Neutrophil (primary cell): ENCODE measurements around the gene PTPRN2.
"Not testable (repeated sequence)": the region's sequence is repeated elsewhere in the genome, so short reads cannot be mapped to it uniquely, and the experiment has no call there.

Experiments
- H3K27ac ChIP-seq: fragments of 200-600 bp; sonication (generic); 2 replicates; pipeline ENCODE4 v1.5.1; 2016; ENCODE audit warnings: mild to moderate bottlenecking, moderate library complexity
- H3K27me3 ChIP-seq: fragments of 200-600 bp; sonication (generic); 2 replicates; pipeline ENCODE4 v1.6.0; 2016; ENCODE audit warnings: mild to moderate bottlenecking
- H3K36me3 ChIP-seq: fragments of 200-600 bp; sonication (generic); 2 replicates; pipeline ENCODE4 v1.5.1; 2017
- H3K4me1 ChIP-seq, 2 experiments: fragments of 200-600 bp in 1 of 2; sonication (generic) in 1 of 2; 1 replicate in 1 of 2; 2 replicates in 1 of 2; pipeline versions ENCODE4 v1.5.1 to v1.6.1; 2013 to 2016; ENCODE audit warnings: low read depth in 1 of 2, low read length in 1 of 2, mild to moderate bottlenecking in 1 of 2, moderate library complexity in 1 of 2; ENCODE audit not compliant: control insufficient read depth in 1 of 2, insufficient read depth in 1 of 2
- H3K4me3 ChIP-seq, 2 experiments: fragments of 200-600 bp in 1 of 2; sonication (generic) in 1 of 2; 1 replicate in 1 of 2; 2 replicates in 1 of 2; pipeline ENCODE4 v1.5.1; 2013 to 2016; ENCODE audit warnings: low read depth in 1 of 2, low read length in 1 of 2, mild to moderate bottlenecking in 1 of 2, moderate library complexity in 1 of 2
- H3K9me3 ChIP-seq: fragments of 200-600 bp; sonication (generic); 2 replicates; pipeline ENCODE4 v1.5.1; 2016
- CTCF ChIP-seq: fragments of 200-600 bp; sonication (generic); IDR thresholded peaks from 2 replicates; pipeline ENCODE4 v1.5.1; 2016; ENCODE audit warnings: antibody characterized with exemption

The PTPRN2 gene

GRCh38 chr7:158355456-158356065 is 232.1 kb downstream of the PTPRN2 start:
- H3K9me3 ChIP-seq: no peaks in the 10 kb centered on the region
- H3K36me3 ChIP-seq: no peaks in the 10 kb centered on the region
- H3K27me3 ChIP-seq: no peaks in the 10 kb centered on the region
- H3K4me1 ChIP-seq: no peaks in the 10 kb centered on the region
- TF ChIP-seq CTCF: no peak
- H3K27ac ChIP-seq: no peak overlapping the region
- H3K4me3 ChIP-seq: no peak overlapping the region

- no peak for TF ChIP-seq CTCF
- Histone ChIP-seq H3K27me3 (no peaks in the 10 kb centered on the region), H3K4me3 (no peak overlapping the region), H3K9me3 (no peaks in the 10 kb centered on the region), H3K4me1 (no peaks in the 10 kb centered on the region), H3K36me3 (no peaks in the 10 kb centered on the region), H3K27ac (no peak overlapping the region)
Measured at GRCh38 chr7:158354861-158355260, 232.8 kb downstream of the PTPRN2 start.

GRCh38 chr7:158353606-158354570 is 233.7 kb downstream of the PTPRN2 start:
- H3K27me3 ChIP-seq: no peaks in the 10 kb centered on the region
- no peaks in the 10 kb centered on the region for H3K9me3 ChIP-seq
- H3K36me3 ChIP-seq: no peaks in the 10 kb centered on the region
- H3K4me1 ChIP-seq: no peaks in the 10 kb centered on the region
- H3K27ac ChIP-seq: no peak overlapping the region
- no peak for TF ChIP-seq CTCF
- H3K4me3 ChIP-seq: no peak overlapping the region

- H3K9me3 ChIP-seq, H3K36me3 ChIP-seq, H3K27ac ChIP-seq, H3K27me3 ChIP-seq, H3K4me1 ChIP-seq, H3K4me3 ChIP-seq: not testable (repeated sequence)
Measured at GRCh38 chr7:158351899-158352729, 235.5 kb downstream of the PTPRN2 start.

- no peak overlapping the region for H3K27ac ChIP-seq
- H3K4me3 ChIP-seq: no peak overlapping the region
- no peaks in the 10 kb centered on the region for H3K9me3 ChIP-seq
- no peak for TF ChIP-seq CTCF
- no peaks in the 10 kb centered on the region for H3K27me3 ChIP-seq
- no peaks in the 10 kb centered on the region for H3K4me1 ChIP-seq
- no peaks in the 10 kb centered on the region for H3K36me3 ChIP-seq
Measured at GRCh38 chr7:158351481-158351880, 236.1 kb downstream of the PTPRN2 start.
